ENCODE measurements around the gene ARFRP1.

DNA sequence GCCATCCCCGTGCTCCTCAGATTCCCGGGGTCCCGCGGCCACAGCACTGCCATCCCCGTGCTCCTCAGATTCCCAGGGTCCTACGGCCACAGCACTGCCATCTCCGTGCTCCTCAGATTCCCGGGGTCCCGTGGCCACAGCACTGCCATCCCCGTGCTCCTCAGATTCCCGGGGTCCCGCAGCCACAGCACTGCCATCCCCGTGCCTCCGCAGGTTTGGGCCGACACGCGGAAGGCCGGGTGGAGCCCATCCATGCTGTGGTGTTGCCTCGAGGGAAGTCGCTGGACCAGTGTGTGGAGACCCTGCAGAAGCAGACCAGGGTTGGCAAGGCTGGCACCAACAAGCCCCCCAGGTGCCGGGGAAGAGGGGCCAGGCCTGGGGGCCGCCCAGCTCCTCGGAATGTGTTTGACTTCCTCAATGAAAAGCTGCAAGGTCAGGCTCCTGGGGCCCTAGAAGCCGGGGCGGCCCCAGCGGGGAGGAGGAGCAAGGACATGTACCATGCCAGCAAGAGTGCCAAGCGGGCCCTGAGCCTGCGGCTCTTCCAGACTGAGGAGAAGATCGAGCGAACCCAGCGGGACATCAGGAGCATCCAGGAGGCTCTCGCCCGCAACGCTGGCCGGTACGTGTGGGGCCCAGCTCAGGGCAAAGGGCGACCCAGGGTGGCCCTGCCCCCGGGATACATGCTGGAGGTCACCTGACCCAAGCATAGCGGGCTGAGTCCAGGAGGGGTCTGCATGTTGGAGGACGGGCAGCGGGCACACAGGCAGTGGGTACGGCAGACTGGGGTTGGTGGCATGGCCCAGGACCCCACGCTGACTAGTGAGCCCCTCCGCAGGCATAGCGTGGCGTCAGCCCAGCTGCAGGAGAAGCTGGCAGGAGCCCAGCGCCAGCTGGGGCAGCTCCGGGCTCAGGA, 27.4 kb upstream of the ARFRP1 start:
- TF ChIP-seq CTCF (conservative IDR thresholded peaks at IDR 0.05; ENCODE audit: low read depth in 2 of 2), result no peak
- TF ChIP-seq EZH2 (IDR thresholded peaks at IDR 0.05; ENCODE audit: low read depth, unreplicated experiment), result no peak
- no peak for TF ChIP-seq POLR2AphosphoS5 (IDR thresholded peaks at IDR 0.05; ENCODE audit: low read depth)
- no peak for TF ChIP-seq EZH2phosphoT487 (IDR thresholded peaks at IDR 0.05; ENCODE audit: unreplicated experiment)
- TF ChIP-seq, protein P1, sequence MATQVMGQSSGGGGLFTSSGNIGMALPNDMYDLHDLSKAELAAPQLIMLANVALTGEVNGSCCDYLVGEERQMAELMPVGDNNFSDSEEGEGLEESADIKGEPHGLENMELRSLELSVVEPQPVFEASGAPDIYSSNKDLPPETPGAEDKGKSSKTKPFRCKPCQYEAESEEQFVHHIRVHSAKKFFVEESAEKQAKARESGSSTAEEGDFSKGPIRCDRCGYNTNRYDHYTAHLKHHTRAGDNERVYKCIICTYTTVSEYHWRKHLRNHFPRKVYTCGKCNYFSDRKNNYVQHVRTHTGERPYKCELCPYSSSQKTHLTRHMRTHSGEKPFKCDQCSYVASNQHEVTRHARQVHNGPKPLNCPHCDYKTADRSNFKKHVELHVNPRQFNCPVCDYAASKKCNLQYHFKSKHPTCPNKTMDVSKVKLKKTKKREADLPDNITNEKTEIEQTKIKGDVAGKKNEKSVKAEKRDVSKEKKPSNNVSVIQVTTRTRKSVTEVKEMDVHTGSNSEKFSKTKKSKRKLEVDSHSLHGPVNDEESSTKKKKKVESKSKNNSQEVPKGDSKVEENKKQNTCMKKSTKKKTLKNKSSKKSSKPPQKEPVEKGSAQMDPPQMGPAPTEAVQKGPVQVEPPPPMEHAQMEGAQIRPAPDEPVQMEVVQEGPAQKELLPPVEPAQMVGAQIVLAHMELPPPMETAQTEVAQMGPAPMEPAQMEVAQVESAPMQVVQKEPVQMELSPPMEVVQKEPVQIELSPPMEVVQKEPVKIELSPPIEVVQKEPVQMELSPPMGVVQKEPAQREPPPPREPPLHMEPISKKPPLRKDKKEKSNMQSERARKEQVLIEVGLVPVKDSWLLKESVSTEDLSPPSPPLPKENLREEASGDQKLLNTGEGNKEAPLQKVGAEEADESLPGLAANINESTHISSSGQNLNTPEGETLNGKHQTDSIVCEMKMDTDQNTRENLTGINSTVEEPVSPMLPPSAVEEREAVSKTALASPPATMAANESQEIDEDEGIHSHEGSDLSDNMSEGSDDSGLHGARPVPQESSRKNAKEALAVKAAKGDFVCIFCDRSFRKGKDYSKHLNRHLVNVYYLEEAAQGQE (IDR thresholded peaks at IDR 0.05; ENCODE audit: unreplicated experiment), result no peak
- TF ChIP-seq ZNF331 (CRISPR knock-in tag; IDR thresholded peaks at IDR 0.05; ENCODE audit: low read depth), result no peak
- TF ChIP-seq ETS1 (IDR thresholded peaks at IDR 0.05), result no peak
- no peak for TF ChIP-seq JUNB (IDR thresholded peaks at IDR 0.05; ENCODE audit: unreplicated experiment)
- no peak for TF ChIP-seq CREB1 (CRISPR knock-in tag; IDR thresholded peaks at IDR 0.05; ENCODE audit: low read depth)
- TF ChIP-seq ZNF114 (CRISPR knock-in tag; IDR thresholded peaks at IDR 0.05), result no peak
- no peak for TF ChIP-seq STAT1 (IDR thresholded peaks at IDR 0.05; ENCODE audit: unreplicated experiment)
- TF ChIP-seq NANOG (IDR thresholded peaks at IDR 0.05; ENCODE audit: borderline replicate concordance), result no peak
- no peak for TF ChIP-seq ZNF462 (CRISPR knock-in tag; IDR thresholded peaks at IDR 0.05)
